SH-SY5Y (cell line): Measurements from ENCODE around the gene PIGC.

Source experiments
- GATA2 ChIP-seq: IDR thresholded peaks from 2 replicates; pipeline ENCODE4 v1.6.1; 2011; ENCODE audit warnings: mild to moderate bottlenecking, low read depth, low read length
- GATA3 ChIP-seq: IDR thresholded peaks from 2 replicates; pipeline ENCODE4 v1.6.1; 2011; ENCODE audit warnings: low read depth, mild to moderate bottlenecking, low read length, moderate library complexity

GRCh38 chr1:172423336-172423735 is 20.5 kb downstream of the PIGC start:
- TF ChIP-seq GATA2 (no peak), GATA3 (no peak)
